Mucosa of stomach (tissue), 1 donor: ENCODE data around the gene ANKRD11.

Experiments
- H3K27me3 ChIP-seq: one replicate; pipeline ENCODE4 v1.7.0; 2013; ENCODE audit warnings: mild to moderate bottlenecking, low read length; ENCODE audit not compliant: control insufficient read depth, insufficient read depth
- H3K36me3 ChIP-seq: one replicate; pipeline ENCODE4 v1.7.0; 2013; ENCODE audit warnings: low read length; ENCODE audit not compliant: control insufficient read depth, insufficient read depth
- H3K4me1 ChIP-seq: one replicate; pipeline ENCODE4 v1.7.0; 2013; ENCODE audit warnings: mild to moderate bottlenecking, low read length; ENCODE audit not compliant: control insufficient read depth, insufficient read depth
- H3K4me3 ChIP-seq: one replicate; pipeline ENCODE4 v1.7.0; 2013; ENCODE audit warnings: low read length
- H3K9ac ChIP-seq: one replicate; pipeline ENCODE4 v1.7.0; 2013; ENCODE audit warnings: mild to moderate bottlenecking, low read length, moderate library complexity
- H3K9me3 ChIP-seq: one replicate; pipeline ENCODE4 v1.7.0; 2013; ENCODE audit warnings: mild to moderate bottlenecking, low read length, moderate library complexity; ENCODE audit not compliant: control insufficient read depth
- donor health status: Pancreatic carcinoma.

Gene ANKRD11

DNA sequence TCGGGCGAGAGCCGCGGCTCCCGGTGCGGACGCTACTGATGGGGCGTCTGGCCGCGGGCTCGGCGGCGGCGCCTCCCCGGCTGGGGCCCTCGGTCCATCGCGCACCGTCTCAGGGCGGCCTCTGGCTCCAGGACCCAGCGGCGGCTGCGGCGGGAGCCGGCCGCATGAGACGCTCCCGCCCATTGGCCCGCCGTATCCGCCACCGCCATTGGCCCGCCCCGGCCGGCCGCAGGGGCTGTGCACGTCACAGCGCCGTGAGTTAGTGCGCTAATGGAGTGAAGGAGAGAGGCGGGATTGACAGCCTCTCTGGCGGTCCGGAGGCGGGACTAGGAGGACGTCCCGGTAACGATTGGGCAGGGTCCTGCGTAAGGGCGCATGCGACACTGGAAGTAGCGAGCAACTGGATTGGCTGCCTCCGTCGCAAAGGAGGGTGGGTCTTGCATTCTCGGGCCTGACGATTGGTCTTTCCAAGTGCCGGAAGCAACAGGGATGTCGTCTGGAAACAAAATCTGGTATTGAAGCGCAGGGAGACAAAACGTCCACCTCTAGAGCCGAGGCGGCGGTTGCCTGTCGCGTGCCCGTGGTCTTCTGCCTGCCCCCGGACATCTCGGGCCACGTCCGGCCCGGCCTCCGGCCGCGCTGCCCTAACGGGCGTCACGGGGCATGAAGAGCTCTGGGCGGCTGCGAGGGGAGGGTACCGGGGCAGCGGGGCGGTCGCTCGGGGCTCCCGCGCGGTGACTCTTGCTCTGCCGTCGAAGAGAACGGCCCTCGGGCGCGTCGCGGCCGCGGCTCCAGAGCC is at the start of gene ANKRD11:
ANKRD11 (minus strand) TSS at position 123 of the 799 bp plus-strand sequence. CDS start 173,542 bp downstream, outside the sequence.
- Histone ChIP-seq H3K4me1 (peaks cover 30% of the 10 kb centered on the region), H3K9me3 (no peaks in the 10 kb centered on the region), H3K9ac (peak within 1 kb of the TSS; percentile 79), H3K36me3 (no peaks in the 10 kb centered on the region), H3K27me3 (no peaks in the 10 kb centered on the region), H3K4me3 (peak within 1 kb of the TSS; percentile 42)

DNA sequence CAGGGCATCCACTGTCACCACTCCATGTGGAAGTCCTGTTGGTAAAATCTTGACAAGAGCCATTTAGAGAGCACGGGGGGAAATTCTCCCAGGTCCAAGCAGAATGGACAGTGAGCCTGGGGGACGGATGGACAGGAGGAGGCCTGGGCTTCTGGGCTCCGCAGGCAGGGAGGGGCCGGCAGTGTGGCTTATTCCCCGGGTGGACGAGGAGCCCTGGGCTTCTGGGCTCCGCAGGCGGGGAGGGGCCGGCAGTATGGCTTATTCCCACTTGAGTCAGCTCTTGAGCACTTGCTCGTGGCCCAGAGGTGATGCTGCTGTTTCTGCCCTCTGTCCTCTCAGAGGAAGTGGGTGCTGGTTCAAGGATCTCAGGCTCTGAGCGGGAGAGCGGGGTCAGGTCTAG is 47.9 kb upstream of the ANKRD11 start:
- Histone ChIP-seq H3K9ac (no peak overlapping the region), H3K4me3 (no peak overlapping the region), H3K9me3 (no peaks in the 10 kb centered on the region), H3K4me1 (peaks cover 7% of the 10 kb centered on the region), H3K27me3 (no peaks in the 10 kb centered on the region), H3K36me3 (peaks cover 18% of the 10 kb centered on the region)

DNA sequence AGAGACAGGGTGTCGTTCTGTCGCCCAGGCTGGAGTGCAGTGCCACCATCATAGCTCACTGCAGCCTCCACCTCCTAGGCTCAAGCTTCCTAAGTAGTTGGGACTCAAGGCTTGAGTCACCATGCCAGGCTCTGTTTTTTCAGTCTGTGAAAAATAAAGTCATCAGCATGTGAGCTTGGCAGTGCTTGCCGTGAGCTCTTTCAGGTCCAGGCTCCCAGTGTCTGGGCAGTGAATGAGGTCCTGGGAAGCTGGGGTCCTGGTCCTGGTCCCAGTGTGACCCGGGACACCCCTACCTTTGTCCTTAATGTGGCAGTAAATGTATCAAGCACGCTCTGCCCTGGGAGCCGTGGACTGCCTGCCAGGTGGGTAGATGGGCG is 47.2 kb upstream of the ANKRD11 start:
- no peaks in the 10 kb centered on the region for H3K9me3 ChIP-seq
- no peaks in the 10 kb centered on the region for H3K27me3 ChIP-seq
- H3K4me3 ChIP-seq, result no peak overlapping the region
- peaks cover 7% of the 10 kb centered on the region for H3K4me1 ChIP-seq
- H3K36me3 ChIP-seq, result peaks cover 21% of the 10 kb centered on the region
- H3K9ac ChIP-seq, result no peak overlapping the region

DNA sequence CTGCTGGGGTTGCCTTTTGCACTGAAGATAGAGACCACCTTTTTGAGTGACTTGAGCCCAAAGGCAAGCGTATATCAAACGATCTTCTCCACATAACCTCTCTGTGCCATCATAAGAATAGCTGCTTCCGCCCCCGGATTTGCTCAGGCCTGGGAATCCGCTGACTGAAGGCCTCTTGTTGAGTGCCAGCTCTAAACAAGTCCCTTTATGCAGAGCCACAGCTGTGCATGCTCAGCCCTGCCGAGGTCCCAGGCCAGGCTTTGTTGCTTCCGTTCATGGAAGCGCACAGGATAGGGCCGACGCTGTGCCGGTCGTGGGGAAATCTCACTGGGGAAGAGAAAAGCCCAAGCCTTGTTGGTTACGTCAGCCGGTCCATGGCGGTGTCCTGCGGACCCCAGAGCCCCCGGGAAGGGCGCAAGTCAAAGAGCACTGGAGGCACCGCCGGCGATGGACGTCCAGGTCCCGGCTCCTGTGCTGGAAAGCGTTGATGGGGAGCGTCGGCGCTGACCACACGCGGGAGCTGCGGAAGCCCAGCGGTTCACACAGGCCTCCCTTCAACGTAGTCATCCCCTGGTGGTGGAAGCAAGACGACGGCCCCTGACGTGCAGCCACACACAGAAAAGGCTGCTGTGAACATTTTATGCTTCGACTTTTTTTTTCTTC is 46.7 kb upstream of the ANKRD11 start:
- H3K4me3 ChIP-seq, result no peak overlapping the region
- H3K9me3 ChIP-seq, result no peaks in the 10 kb centered on the region
- H3K9ac ChIP-seq, result no peak overlapping the region
- no peaks in the 10 kb centered on the region for H3K27me3 ChIP-seq
- H3K36me3 ChIP-seq, result peaks cover 24% of the 10 kb centered on the region
- H3K4me1 ChIP-seq, result peaks cover 7% of the 10 kb centered on the region

DNA sequence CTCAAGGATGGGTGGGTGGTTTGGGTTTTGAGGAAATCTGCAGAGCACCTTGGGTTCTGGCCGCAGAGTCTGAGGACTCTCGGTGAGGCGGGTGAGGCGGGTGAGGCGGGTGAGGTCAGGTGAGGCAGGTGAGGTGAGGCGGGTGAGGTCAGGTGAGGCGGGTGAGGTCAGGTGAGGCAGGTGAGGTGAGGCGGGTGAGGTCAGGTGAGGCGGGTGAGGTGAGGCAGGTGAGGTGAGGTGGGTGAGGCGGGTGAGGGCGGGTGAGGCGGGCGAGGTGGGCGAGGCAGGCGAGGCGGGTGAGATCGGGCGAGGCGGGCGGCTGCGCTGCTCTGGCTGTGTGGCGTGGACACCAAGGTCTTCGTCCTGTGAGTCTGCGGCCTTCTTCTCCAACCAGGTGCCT is 46.0 kb upstream of the ANKRD11 start:
- Histone ChIP-seq H3K4me3 (no peak overlapping the region), H3K4me1 (peaks cover 7% of the 10 kb centered on the region), H3K27me3 (no peaks in the 10 kb centered on the region), H3K9me3 (no peaks in the 10 kb centered on the region), H3K36me3 (peaks cover 24% of the 10 kb centered on the region), H3K9ac (no peak overlapping the region)

DNA sequence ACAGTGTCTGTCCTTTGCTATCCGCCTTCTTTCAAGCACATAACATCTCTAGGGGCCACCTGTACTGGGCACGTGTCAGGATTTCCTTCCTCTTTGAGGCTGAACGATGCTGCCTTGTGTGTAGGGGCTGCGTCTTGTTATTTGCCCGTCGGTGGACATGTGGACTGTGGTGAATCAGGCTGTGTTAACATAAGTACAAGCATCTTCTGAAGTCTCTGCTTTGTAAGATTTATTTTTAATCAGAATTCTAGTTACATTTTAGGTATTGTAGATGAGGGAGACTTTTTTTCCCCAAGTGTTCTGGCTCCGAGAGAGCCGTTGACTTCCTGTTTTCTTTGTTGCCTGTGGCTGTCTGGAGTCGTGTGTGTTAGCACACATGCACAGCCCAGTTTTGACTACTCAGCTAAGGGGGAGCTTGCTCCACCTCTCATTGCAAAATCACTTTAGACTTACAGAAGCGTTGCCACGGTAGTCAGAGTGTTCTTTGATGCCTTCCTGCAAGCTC is 43.9 kb upstream of the ANKRD11 start:
- Histone ChIP-seq H3K9ac (no peak overlapping the region), H3K9me3 (no peaks in the 10 kb centered on the region), H3K36me3 (peaks cover 27% of the 10 kb centered on the region), H3K4me3 (no peak overlapping the region), H3K4me1 (peaks cover 7% of the 10 kb centered on the region), H3K27me3 (no peaks in the 10 kb centered on the region)

DNA sequence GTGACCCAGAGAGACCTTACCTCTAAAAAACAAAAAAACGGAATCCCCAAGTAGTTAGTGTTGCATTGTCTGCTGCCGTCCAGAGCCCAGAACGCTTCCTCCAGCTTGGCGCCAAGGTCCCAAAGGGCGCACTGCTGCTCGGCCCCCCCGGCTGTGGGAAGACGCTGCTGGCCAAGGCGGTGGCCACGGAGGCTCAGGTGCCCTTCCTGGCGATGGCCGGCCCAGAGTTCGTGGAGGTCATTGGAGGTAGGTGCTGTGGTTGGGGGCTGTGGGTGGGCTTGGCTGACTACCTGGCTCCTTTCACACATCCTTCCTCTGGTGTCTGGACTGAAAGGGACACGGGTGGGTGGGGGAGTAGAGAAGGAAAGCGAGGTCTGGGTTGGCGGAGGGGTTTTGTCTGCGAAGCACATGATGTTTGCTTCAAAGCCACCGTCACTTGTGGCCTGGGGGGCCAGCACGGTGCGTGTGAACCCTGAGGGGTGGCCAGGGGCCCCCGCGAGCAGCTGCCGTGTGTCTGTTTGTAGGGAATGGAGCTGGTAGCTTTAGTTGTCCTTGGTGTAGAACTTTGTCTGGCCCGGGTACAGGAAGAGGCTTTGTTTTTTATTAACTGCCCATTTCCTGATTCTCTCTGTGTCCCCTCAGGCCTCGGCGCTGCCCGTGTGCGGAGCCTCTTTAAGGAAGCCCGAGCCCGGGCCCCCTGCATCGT is 41.6 kb upstream of the ANKRD11 start:
- Histone ChIP-seq H3K36me3 (peaks cover 33% of the 10 kb centered on the region), H3K27me3 (no peaks in the 10 kb centered on the region), H3K9ac (no peak overlapping the region), H3K4me1 (peaks cover 7% of the 10 kb centered on the region), H3K4me3 (no peak overlapping the region), H3K9me3 (no peaks in the 10 kb centered on the region)

DNA sequence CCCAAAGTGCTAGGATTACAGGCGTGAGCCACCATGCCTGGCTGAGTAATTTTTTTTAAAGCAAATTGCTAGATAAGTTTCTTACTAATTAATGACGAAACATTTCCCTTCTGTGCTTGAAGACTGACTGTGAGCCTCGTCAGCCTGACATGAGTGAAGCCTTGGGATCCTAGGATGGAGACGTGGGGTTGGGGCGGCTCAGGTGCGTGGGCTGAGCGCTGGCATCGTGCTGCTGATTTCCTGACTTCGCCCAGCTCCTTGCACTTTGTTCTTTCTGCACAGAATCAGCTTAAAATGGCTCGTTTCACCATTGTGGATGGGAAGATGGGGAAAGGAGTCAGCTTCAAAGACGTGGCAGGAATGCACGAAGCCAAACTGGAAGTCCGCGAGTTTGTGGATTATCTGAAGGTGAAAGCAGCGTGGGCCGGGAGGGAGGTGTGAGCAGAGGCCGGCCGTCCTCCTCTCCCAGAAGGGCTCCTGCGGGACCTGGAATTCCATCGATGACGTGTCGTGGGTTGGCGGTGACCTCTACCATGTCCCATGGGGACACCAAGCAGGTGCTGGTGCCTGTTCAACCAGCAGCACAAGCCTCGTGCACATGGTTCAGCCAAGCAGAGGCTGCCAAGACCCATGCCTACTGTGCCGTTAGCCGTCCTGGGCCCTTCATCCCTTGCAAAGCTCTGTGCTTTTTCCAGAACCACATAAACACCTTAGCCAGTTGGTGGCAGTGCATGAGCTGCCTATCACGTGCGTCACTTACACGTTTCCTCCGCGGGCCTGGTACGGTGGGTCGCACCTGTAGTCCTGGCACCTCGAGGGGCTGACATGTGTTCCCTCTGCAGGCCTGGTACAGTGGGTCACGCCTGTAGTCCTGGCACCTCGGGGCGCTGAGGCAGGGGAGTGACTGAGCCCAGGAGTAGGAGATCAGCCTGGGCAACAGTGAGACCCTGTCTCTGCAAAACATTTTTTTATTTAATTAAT is 40.3 kb upstream of the ANKRD11 start:
- H3K27me3 ChIP-seq, result no peaks in the 10 kb centered on the region
- H3K9ac ChIP-seq, result no peak overlapping the region
- peaks cover 4% of the 10 kb centered on the region for H3K4me1 ChIP-seq
- peaks cover 33% of the 10 kb centered on the region for H3K36me3 ChIP-seq
- no peak overlapping the region for H3K4me3 ChIP-seq
- no peaks in the 10 kb centered on the region for H3K9me3 ChIP-seq

DNA sequence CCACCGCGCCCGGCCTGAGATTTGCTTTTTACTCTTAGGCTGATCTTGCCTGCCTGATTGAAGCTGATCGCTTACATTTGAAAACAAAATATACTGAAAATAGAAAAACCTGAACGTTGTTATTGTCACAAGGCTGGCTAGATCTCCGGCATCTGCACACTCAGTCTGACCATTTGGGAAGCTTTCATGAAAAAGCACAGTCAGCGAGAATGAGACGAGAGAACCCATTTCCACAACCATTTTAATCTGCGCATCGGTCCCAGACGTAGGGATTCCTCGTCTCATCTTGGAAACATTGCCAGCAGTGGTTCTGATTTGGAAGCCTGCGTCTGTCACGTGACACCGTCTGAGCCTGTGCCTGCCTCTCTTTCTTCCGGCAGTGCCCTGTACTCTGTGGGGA is 38.7 kb upstream of the ANKRD11 start:
- peaks cover 26% of the 10 kb centered on the region for H3K36me3 ChIP-seq
- no peaks in the 10 kb centered on the region for H3K9me3 ChIP-seq
- H3K9ac ChIP-seq, result no peak overlapping the region
- H3K4me3 ChIP-seq, result no peak overlapping the region
- no peaks in the 10 kb centered on the region for H3K4me1 ChIP-seq
- H3K27me3 ChIP-seq, result no peaks in the 10 kb centered on the region

DNA sequence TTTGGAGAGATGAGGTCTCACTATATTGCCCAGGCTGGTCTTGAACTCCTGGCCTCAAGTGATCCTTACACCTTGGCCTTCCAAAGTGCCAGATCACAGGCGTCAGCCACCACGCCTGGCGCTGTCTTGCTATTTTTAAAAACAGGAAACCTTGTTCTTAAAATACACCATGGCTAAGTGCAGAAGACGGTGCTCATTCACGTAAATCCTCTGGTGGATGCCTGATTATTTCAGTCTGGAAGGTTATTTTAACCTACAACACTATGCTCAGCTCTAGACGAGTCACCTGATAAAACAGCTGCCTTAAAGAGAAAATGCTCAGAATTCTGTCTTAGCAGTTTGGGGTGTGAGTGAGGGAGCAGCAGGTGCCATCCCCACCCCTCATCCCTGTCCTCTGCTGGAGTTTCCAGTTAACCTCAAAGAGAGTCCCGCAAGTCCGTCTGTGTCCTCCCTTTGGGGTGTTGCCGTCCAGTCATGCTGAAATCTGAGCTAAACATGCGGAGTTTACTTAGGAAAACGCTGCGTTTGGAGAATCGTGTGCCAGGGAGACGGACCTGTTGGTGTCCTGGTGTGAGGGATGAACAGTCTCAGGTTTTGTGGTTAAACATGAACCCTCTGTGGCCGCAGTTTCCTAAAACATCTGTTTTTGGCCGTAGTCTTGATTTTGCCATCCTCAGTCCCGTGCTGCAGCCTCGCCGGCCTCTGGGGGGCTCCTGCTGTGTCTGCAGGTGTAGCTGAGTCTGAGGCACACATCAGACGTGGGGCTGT is 35.0 kb upstream of the ANKRD11 start:
- H3K36me3 ChIP-seq, result peaks cover 27% of the 10 kb centered on the region
- no peaks in the 10 kb centered on the region for H3K27me3 ChIP-seq
- H3K4me1 ChIP-seq, result no peaks in the 10 kb centered on the region
- no peak overlapping the region for H3K9ac ChIP-seq
- no peaks in the 10 kb centered on the region for H3K9me3 ChIP-seq
- H3K4me3 ChIP-seq, result no peak overlapping the region
